ENCODE measurements around the gene POU3F3.

GRCh38 chr2:104883357-104883756 lies 29.4 kb downstream of the POU3F3 start:
- TF ChIP-seq CTCF (IDR thresholded peaks at IDR 0.05), result no peak
- TF ChIP-seq ZFX (IDR thresholded peaks at IDR 0.05; ENCODE audit: borderline replicate concordance), result no peak
